ENCODE data around the gene IL33.

Gene IL33

GRCh38 chr9:6305954-6306563 lies 90.5 kb downstream of the IL33 start:
- DNase-seq = peak; percentile 34

Data from NCI-H146 (cell line).